Pancreas (tissue), 10 donors: ENCODE results near the gene RTN4R. TPM values are rescaled to one million over a fixed set of nuclear protein-coding genes. Genes with fewer than 3 reads are reported as not detected.
"Not testable (repeated sequence)": the region's sequence is repeated elsewhere in the genome, so short reads cannot be mapped to it uniquely, and the experiment has no call there.

ENCODE experiments used
- ATAC-seq, 4 donors: fragments of 200-7000 bp; cut with Tn5 transposase; one replicate each; pipeline versions ENCODE4 v1.8.0 to v1.9.1; 2020; ENCODE audit warnings: mild to moderate bottlenecking in 4 of 4, moderate library complexity in 4 of 4
- DNase-seq, 6 donors: peaks; one replicate each; pipeline ENCODE4 v3.0.0-alpha.2; 2020
- FAIRE-seq: peaks from 2 replicates; lab custom pipeline; 2012; peaks lifted over from hg19 to GRCh38; lab: Jason Lieb, UNC
- H3K27ac ChIP-seq, 4 donors: fragments of 200-600 bp; sonication (generic); 1 replicate in 3 of 4; 2 replicates in 1 of 4; pipeline versions ENCODE4 v1.5.0 to v1.8.0; 2020
- H3K27me3 ChIP-seq, 4 donors: fragments of 200-600 bp; one replicate each; pipeline ENCODE4 v1.8.0; 2021
- H3K36me3 ChIP-seq, 3 donors: fragments of 200-600 bp; sonication (generic) in 1 of 3; one replicate each; pipeline versions ENCODE4 v1.5.0 to v1.8.0; 2020 to 2021
- H3K4me1 ChIP-seq, 3 donors: fragments of 200-600 bp; one replicate each; pipeline ENCODE4 v1.8.0; 2021
- H3K4me3 ChIP-seq, 4 donors: fragments of 200-600 bp; sonication (generic) in 2 of 4; one replicate each; pipeline versions ENCODE4 v1.5.0 to v1.8.0; 2020 to 2021
- H3K9me3 ChIP-seq, 4 donors: fragments of 200-600 bp; one replicate each; pipeline ENCODE4 v1.8.0; 2021
- WGBS, 2 donors: extraction: QIAGEN DNeasy Blood & Tissue Kit; methylation state at CpG; one replicate each; pipeline ENCODE4 v1.1.7; 2013; 5-methylcytosine and 5-hydroxymethylcytosine counted together
- intact Hi-C, 3 donors: fragments of 100-400 bp; cut with DNase I; formaldehyde crosslinking; loops; one replicate each; pipeline versions ENCODE4 v1.11.1 to v1.14.2; 2022
- polyA plus RNA-seq, 2 donors: library from polyadenylated mRNA; stranded (reverse); fragments of 200-250 nt; gene quantifications; one replicate each; pipeline ENCODE4 v1.2.3, GENCODE V29; 2013
- total RNA-seq, 6 donors: library from RNA; stranded (reverse); fragmentation: NEBNext Ultra II Directional in 4 of 6; extraction: Animal tissue kit (Norgen Biotek cat#: 25700) in 4 of 6; gene quantifications; one replicate each; pipeline versions ENCODE4 v1.2.1 to v1.2.4, GENCODE V29; 2021 to 2023
- TF ChIP-seq, protein P1 (sequence below), 4 donors: fragments of 200-600 bp; sonication (generic) in 3 of 4; IDR thresholded peaks; one replicate each; pipeline versions ENCODE4 v1.5.0 to v1.8.0; 2021; ENCODE audit warnings: antibody characterized with exemption in 4 of 4
- donor health status: healthy with polysubstance abuse.
- donor health status: DM: no; HTN: no; CAD: no; lungs with moderate emphysema.
- donor health status: DM: no; HTN: no; CAD: no.
- donor health status: control.
- donor health status: control.
- donor health status: Bipolar disorder and iron deficiency.
- donor health status: DM: yes; HTN: yes; CAD: no.
- donor health status: DM: no; HTN: no; CAD: no.
- donor health status: DM: no; HTN: no; CAD: no.
- donor health status: DM: yes; HTN: yes; CAD: no.

The RTN4R gene
- total and polyA plus RNA-seq, 8 donors: 0.88 to 7.4 (median 1.7) TPM

DNA sequence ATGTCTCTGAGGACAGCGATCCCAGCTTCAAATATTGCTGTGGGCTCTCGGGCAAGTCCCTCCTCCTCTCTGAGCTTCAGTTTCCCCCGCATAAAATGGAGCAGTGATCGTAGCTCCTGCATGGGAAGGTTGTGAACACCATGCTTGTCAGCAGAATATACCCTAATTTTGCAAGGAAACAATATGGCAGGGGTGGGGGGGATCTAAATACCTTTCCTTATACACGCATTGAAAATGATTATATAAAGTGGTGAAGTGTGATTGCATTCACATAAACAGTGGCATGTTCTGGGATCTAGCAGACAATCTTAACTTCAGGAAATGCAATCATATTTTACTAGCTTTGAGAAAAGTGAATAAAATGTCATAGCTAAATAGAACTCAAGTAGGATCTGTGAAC lies 24.0 kb upstream of the RTN4R start:
- Histone ChIP-seq H3K36me3 (no peaks in the 10 kb centered on the region), H3K9me3 (no peaks in the 10 kb centered on the region), H3K4me1 (no peaks in the 10 kb centered on the region), H3K4me3 (no peak overlapping the region), H3K27me3 (no peaks in the 10 kb centered on the region), H3K27ac (no peak overlapping the region)
- TF ChIP-seq, protein P1, sequence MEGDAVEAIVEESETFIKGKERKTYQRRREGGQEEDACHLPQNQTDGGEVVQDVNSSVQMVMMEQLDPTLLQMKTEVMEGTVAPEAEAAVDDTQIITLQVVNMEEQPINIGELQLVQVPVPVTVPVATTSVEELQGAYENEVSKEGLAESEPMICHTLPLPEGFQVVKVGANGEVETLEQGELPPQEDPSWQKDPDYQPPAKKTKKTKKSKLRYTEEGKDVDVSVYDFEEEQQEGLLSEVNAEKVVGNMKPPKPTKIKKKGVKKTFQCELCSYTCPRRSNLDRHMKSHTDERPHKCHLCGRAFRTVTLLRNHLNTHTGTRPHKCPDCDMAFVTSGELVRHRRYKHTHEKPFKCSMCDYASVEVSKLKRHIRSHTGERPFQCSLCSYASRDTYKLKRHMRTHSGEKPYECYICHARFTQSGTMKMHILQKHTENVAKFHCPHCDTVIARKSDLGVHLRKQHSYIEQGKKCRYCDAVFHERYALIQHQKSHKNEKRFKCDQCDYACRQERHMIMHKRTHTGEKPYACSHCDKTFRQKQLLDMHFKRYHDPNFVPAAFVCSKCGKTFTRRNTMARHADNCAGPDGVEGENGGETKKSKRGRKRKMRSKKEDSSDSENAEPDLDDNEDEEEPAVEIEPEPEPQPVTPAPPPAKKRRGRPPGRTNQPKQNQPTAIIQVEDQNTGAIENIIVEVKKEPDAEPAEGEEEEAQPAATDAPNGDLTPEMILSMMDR (IDR thresholded peaks at IDR 0.05): no peak
- intact Hi-C loops: no loop called here
- 76 to 83% methylated on average over 5 of the region's 5 CpGs for WGBS, 2 donors
- no peak for FAIRE-seq
- DNase-seq: no peak
- no peak for ATAC-seq

DNA sequence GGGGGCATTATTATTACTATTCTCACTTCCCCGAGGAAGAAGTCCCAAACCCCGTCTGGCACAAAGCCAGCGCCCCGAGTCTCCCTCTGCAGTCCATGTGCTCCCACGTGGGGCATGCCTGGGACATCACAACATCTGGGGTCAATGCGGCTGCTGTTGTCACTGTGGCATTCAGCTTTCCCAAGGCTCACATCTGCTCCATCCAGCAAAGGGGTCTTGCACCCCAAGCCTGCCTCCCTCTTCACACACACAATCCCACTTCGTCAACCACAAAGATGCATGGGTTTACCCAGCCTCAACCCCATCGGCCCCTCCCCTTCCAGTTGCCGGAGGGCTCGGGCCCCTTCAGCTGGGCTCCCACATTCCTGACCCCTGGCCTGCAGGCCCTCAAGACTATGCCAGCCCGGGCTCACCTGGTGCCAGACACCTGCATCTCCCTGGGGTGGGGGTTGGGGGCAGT lies 23.5 kb upstream of the RTN4R start:
- H3K4me3 ChIP-seq: no peak overlapping the region
- H3K27ac ChIP-seq: no peak overlapping the region
- 46 to 63% methylated on average over 11 of the region's 11 CpGs for WGBS, 2 donors
- no peaks in the 10 kb centered on the region for H3K4me1 ChIP-seq
- FAIRE-seq (no peak), ATAC-seq (no peak), DNase-seq (peak in 2 of 6 donors; percentile 24 to 67)
- intact Hi-C loops: no loop called here
- TF ChIP-seq, protein P1 (IDR thresholded peaks at IDR 0.05): no peak
- H3K9me3 ChIP-seq: no peaks in the 10 kb centered on the region
- no peaks in the 10 kb centered on the region for H3K36me3 ChIP-seq
- no peaks in the 10 kb centered on the region for H3K27me3 ChIP-seq

DNA sequence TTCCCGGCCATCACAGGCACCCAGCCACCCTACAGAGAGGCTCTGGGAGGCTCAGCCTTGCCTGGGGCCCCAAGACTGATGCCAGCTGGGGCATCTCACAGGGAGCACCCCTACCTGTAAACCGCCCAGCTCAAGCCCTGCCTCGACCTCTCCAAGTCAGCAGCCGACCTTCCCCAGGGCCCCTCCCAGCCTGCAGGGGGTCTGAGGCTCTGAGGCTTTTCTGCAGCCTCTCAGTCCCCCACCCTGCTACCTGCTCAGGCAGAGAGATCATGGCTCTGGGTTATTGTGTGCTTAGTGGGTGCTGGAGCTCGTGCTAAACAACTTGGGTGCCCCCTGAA lies 23.1 kb upstream of the RTN4R start:
- FAIRE-seq (no peak), ATAC-seq (no peak), DNase-seq (peak in 1 of 6 donors; percentile 6)
- no peaks in the 10 kb centered on the region for H3K4me1 ChIP-seq
- intact Hi-C loops: no loop called here
- TF ChIP-seq, protein P1 (IDR thresholded peaks at IDR 0.05): no peak
- H3K4me3 ChIP-seq: no peak overlapping the region
- H3K36me3 ChIP-seq: no peaks in the 10 kb centered on the region
- 56% methylated on average over 5 of the region's 5 CpGs for WGBS, 2 donors
- H3K27me3 ChIP-seq: no peaks in the 10 kb centered on the region
- no peak overlapping the region for H3K27ac ChIP-seq
- H3K9me3 ChIP-seq: no peaks in the 10 kb centered on the region

DNA sequence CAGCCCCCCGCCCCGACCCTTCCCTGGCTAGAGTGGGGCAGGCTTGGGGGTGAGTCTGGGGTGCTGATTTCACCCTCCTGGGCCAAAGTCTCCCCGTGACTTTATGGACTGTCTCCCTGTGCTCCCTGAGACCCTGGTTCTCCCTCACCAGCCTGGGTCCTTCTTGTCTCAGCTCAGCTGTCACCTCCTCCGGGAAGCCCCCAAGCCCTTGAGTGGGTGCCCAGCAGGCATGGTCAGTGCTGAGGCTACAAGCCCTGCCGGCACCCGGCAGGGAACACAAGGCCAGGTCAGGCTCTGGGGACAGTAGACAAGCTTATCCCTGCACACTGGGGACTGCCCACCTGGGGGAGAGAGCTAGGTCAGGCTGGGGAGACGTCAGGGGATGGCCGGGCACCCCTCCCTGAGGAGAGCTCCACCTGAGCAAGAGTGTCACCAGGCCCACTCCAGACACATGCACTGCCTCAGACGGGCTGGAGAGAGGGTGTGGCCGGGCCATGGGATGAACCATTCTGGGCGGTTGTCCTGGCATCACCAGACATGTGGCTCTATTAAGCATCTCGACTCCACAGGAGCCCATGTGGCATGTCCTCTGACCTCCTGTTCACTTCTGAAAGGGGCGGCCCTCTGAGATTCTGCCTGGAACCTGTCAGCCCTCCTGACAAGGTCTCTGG lies 22.6 kb upstream of the RTN4R start:
- no peaks in the 10 kb centered on the region for H3K9me3 ChIP-seq
- TF ChIP-seq, protein P1 (IDR thresholded peaks at IDR 0.05): no peak
- no peak for ATAC-seq
- 73 to 77% methylated on average over 13 of the region's 13 CpGs for WGBS, 2 donors
- peak in 2 of 6 donors; percentile 11 to 66 for DNase-seq
- H3K27ac ChIP-seq: no peak overlapping the region
- intact Hi-C loops: no loop called here
- FAIRE-seq: no peak
- no peaks in the 10 kb centered on the region for H3K27me3 ChIP-seq
- no peaks in the 10 kb centered on the region for H3K4me1 ChIP-seq
- no peaks in the 10 kb centered on the region for H3K36me3 ChIP-seq
- H3K4me3 ChIP-seq: no peak overlapping the region

DNA sequence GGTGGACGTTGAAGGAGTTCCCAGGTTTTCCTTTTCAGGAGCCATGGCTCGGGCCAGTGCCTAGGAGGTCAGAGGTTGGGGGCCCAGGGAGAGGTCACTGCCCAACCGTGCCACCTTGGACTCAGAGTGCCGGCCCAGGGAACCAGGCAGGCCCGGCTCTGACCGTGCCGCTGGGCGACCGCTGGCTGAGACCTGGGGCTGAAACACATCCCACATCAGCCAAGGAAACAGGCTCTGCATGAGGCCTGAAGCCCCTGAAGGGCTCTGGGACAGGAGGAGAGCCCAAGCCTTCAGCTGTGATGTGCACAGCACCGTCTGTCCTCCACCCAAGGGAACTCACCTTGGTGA lies 21.9 kb upstream of the RTN4R start:
- TF ChIP-seq, protein P1 (IDR thresholded peaks at IDR 0.05): no peak
- intact Hi-C loops: no loop called here
- Histone ChIP-seq H3K27ac (no peak overlapping the region), H3K27me3 (no peaks in the 10 kb centered on the region), H3K4me1 (no peaks in the 10 kb centered on the region), H3K4me3 (no peak overlapping the region), H3K36me3 (no peaks in the 10 kb centered on the region), H3K9me3 (no peaks in the 10 kb centered on the region)
- peak in 2 of 6 donors; percentile 14 to 47 for DNase-seq
- 70 to 78% methylated on average over 10 of the region's 10 CpGs for WGBS, 2 donors
- no peak for FAIRE-seq
- no peak for ATAC-seq

DNA sequence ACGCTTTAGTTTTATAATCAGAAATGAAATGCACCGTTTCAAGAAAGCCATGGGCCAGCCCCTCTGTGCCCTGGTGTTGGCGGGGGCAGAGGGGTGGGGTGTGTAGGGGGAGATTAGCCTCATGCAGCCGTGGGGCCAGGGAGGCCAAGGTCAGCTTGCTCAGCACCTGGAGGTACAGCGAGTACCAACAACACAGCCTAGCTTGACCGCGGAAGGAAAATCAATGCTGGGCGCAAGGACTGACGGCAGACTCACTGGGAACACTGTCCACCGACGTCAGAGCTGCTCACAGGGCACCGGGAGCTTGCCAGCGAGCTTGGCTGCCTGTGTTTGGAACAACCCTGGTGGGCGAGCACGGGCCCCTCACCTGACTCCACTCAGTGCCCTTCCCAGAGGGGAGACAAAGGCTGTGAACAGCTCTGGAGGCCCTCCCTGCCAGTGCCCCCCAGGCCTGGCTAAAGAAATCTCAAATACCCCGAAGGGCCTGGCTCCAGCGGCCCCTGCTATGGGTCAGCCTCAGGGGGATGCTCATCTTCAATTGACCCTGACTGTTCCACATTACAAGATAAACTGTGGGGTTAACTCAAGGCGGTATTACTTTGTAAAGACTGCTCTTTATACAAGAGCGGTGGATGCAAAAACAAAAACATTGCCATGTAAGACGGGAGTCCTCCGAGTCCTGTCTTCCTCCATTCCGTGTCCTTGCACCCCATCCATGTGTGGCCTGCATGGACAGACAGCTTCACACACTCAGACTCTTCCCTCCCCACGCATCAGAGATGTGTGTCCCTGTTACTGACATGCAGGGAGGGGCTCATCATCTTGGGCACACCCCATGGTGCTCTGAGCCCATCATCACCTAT lies 21.3 kb upstream of the RTN4R start:
- intact Hi-C loops: loop anchor here in 2 of 3 donors (10.0 kb wide), 2 partner anchors 135 to 315 kb away; partner anchors contain the start of gene CCDC188 (in 1 of the 2)
- FAIRE-seq, H3K4me1 ChIP-seq, H3K27ac ChIP-seq, H3K4me3 ChIP-seq, H3K9me3 ChIP-seq, H3K36me3 ChIP-seq, H3K27me3 ChIP-seq: not testable (repeated sequence)
- ATAC-seq (peak in 1 of 4 donors; percentile 28), DNase-seq (peak in 2 of 6 donors; percentile 6 to 59)
- 46 to 60% methylated on average over 20 to 22 of the region's 23 CpGs for WGBS, 2 donors
